ENCODE data around the gene PPIF. TPM values are rescaled to one million over a fixed set of nuclear protein-coding genes. Genes with fewer than 3 reads are reported as not detected.

Gene PPIF
- total RNA-seq, 2 donors from 2014 or later = 102 to 104 TPM

GRCh38 chr10:79396520-79396919 is 49.3 kb downstream of the PPIF start:
- ATAC-seq (replicated peaks in 1 of 2) = no peak
- Mint-ChIP-seq H3K9me3 (no peaks in the 10 kb centered on the region), H3K27ac (no peak overlapping the region), H3K27me3 (ENCODE audit: low read depth) (no peaks in the 10 kb centered on the region), H3K4me1 (ENCODE audit: low read depth) (no peaks in the 10 kb centered on the region), H3K36me3 (ENCODE audit: insufficient read depth in 2 of 2) (no peaks in the 10 kb centered on the region), H3K4me3 (no peak overlapping the region)
- no peak for DNase-seq

- Mint-ChIP-seq H3K9me3 (no peaks in the 10 kb centered on the region), H3K4me3 (no peak overlapping the region), H3K27ac (no peak overlapping the region), H3K36me3 (ENCODE audit: insufficient read depth in 2 of 2) (no peaks in the 10 kb centered on the region), H3K27me3 (ENCODE audit: low read depth) (no peaks in the 10 kb centered on the region), H3K4me1 (ENCODE audit: low read depth) (no peaks in the 10 kb centered on the region)
- ATAC-seq (replicated peaks in 1 of 2) (no peak), DNase-seq (no peak)
Observed at GRCh38 chr10:79397051-79397450, 49.8 kb downstream of the PPIF start.

- no peaks in the 10 kb centered on the region for H3K4me1 Mint-ChIP-seq (ENCODE audit: low read depth)
- H3K36me3 Mint-ChIP-seq (ENCODE audit: insufficient read depth in 2 of 2) = no peaks in the 10 kb centered on the region
- H3K27ac Mint-ChIP-seq = no peak overlapping the region
- H3K9me3 Mint-ChIP-seq = no peaks in the 10 kb centered on the region
- no peak for ATAC-seq (replicated peaks in 1 of 2)
- DNase-seq = no peak
- peaks cover under 1% of the 10 kb centered on the region for H3K27me3 Mint-ChIP-seq (ENCODE audit: low read depth)
- H3K4me3 Mint-ChIP-seq = no peak overlapping the region
Observed at GRCh38 chr10:79397575-79398303, 50.5 kb downstream of the PPIF start.

- H3K4me1 Mint-ChIP-seq (ENCODE audit: low read depth) = no peaks in the 10 kb centered on the region
- no peak overlapping the region for H3K4me3 Mint-ChIP-seq
- H3K27ac Mint-ChIP-seq = no peak overlapping the region
- ATAC-seq (replicated peaks in 1 of 2) (no peak), DNase-seq (no peak)
- H3K36me3 Mint-ChIP-seq (ENCODE audit: insufficient read depth in 2 of 2) = no peaks in the 10 kb centered on the region
- peaks cover 5% of the 10 kb centered on the region for H3K27me3 Mint-ChIP-seq (ENCODE audit: low read depth)
- H3K9me3 Mint-ChIP-seq = no peaks in the 10 kb centered on the region
Observed at GRCh38 chr10:79398642-79399041, 51.4 kb downstream of the PPIF start.

- Mint-ChIP-seq H3K27ac (no peak overlapping the region), H3K4me3 (no peak overlapping the region), H3K9me3 (no peaks in the 10 kb centered on the region), H3K4me1 (ENCODE audit: low read depth) (no peaks in the 10 kb centered on the region), H3K36me3 (ENCODE audit: insufficient read depth in 2 of 2) (no peaks in the 10 kb centered on the region), H3K27me3 (ENCODE audit: low read depth) (peaks cover 5% of the 10 kb centered on the region)
- DNase-seq (no peak), ATAC-seq (replicated peaks in 1 of 2) (no peak)
Observed at GRCh38 chr10:79399223-79399831, 52.1 kb downstream of the PPIF start.

GRCh38 chr10:79400146-79401004 is 53.1 kb downstream of the PPIF start:
- DNase-seq = peak; percentile 66 to 81
- no peaks in the 10 kb centered on the region for H3K4me1 Mint-ChIP-seq (ENCODE audit: low read depth)

GRCh38 chr10:79401015-79401921 is 54.0 kb downstream of the PPIF start:
- no peak for ATAC-seq (replicated peaks in 1 of 2)
- H3K4me1 Mint-ChIP-seq (ENCODE audit: low read depth) = no peaks in the 10 kb centered on the region

More at GRCh38 chr10:79400146-79401004, 53.1 kb downstream of the PPIF start:
- no peaks in the 10 kb centered on the region for H3K9me3 Mint-ChIP-seq
- no peak overlapping the region for H3K4me3 Mint-ChIP-seq
- peaks cover 5% of the 10 kb centered on the region for H3K27me3 Mint-ChIP-seq (ENCODE audit: low read depth)
- no peak overlapping the region for H3K27ac Mint-ChIP-seq
- ATAC-seq (replicated peaks in 1 of 2) = peak; percentile 73
- no peaks in the 10 kb centered on the region for H3K36me3 Mint-ChIP-seq (ENCODE audit: insufficient read depth in 2 of 2)

GRCh38 chr10:79402625-79402946 is 55.3 kb downstream of the PPIF start:
- Mint-ChIP-seq H3K27ac (no peak overlapping the region), H3K9me3 (no peaks in the 10 kb centered on the region), H3K27me3 (ENCODE audit: low read depth) (peaks cover 5% of the 10 kb centered on the region), H3K4me3 (no peak overlapping the region), H3K36me3 (ENCODE audit: insufficient read depth in 2 of 2) (no peaks in the 10 kb centered on the region), H3K4me1 (ENCODE audit: low read depth) (no peaks in the 10 kb centered on the region)
- no peak for ATAC-seq (replicated peaks in 1 of 2)
- no peak for DNase-seq

More at GRCh38 chr10:79401015-79401921, 54.0 kb downstream of the PPIF start:
- H3K27ac Mint-ChIP-seq = no peak overlapping the region
- DNase-seq = no peak
- no peak overlapping the region for H3K4me3 Mint-ChIP-seq
- H3K9me3 Mint-ChIP-seq = no peaks in the 10 kb centered on the region
- peaks cover 5% of the 10 kb centered on the region for H3K27me3 Mint-ChIP-seq (ENCODE audit: low read depth)
- H3K36me3 Mint-ChIP-seq (ENCODE audit: insufficient read depth in 2 of 2) = no peaks in the 10 kb centered on the region

- DNase-seq = no peak
- Mint-ChIP-seq H3K4me1 (ENCODE audit: low read depth) (no peaks in the 10 kb centered on the region), H3K27ac (no peak overlapping the region), H3K9me3 (no peaks in the 10 kb centered on the region), H3K36me3 (ENCODE audit: insufficient read depth in 2 of 2) (no peaks in the 10 kb centered on the region), H3K27me3 (ENCODE audit: low read depth) (peaks cover 5% of the 10 kb centered on the region), H3K4me3 (no peak overlapping the region)
- no peak for ATAC-seq (replicated peaks in 1 of 2)
Observed at GRCh38 chr10:79402951-79403350, 55.7 kb downstream of the PPIF start.

GRCh38 chr10:79403441-79404230 is 56.4 kb downstream of the PPIF start:
- Mint-ChIP-seq H3K27ac (no peak overlapping the region), H3K9me3 (no peaks in the 10 kb centered on the region), H3K36me3 (ENCODE audit: insufficient read depth in 2 of 2) (no peaks in the 10 kb centered on the region), H3K27me3 (ENCODE audit: low read depth) (peaks cover 5% of the 10 kb centered on the region), H3K4me3 (no peak overlapping the region), H3K4me1 (ENCODE audit: low read depth) (no peaks in the 10 kb centered on the region)
- DNase-seq (no peak), ATAC-seq (replicated peaks in 1 of 2) (no peak)

GRCh38 chr10:79404231-79404609 is 57.0 kb downstream of the PPIF start:
- DNase-seq = no peak
- no peaks in the 10 kb centered on the region for H3K9me3 Mint-ChIP-seq
- H3K4me3 Mint-ChIP-seq = no peak overlapping the region
- no peak overlapping the region for H3K27ac Mint-ChIP-seq
- no peak for ATAC-seq (replicated peaks in 1 of 2)
- no peaks in the 10 kb centered on the region for H3K36me3 Mint-ChIP-seq (ENCODE audit: insufficient read depth in 2 of 2)
- H3K4me1 Mint-ChIP-seq (ENCODE audit: low read depth) = no peaks in the 10 kb centered on the region
- H3K27me3 Mint-ChIP-seq (ENCODE audit: low read depth) = peaks cover 5% of the 10 kb centered on the region

- no peak for ATAC-seq (replicated peaks in 1 of 2)
- H3K4me1 Mint-ChIP-seq (ENCODE audit: low read depth) = no peaks in the 10 kb centered on the region
Observed at GRCh38 chr10:79404690-79405131, 57.4 kb downstream of the PPIF start.

More at GRCh38 chr10:79404690-79405131, 57.4 kb downstream of the PPIF start:
- peaks cover 5% of the 10 kb centered on the region for H3K27me3 Mint-ChIP-seq (ENCODE audit: low read depth)
- DNase-seq = no peak
- no peak overlapping the region for H3K27ac Mint-ChIP-seq
- H3K4me3 Mint-ChIP-seq = no peak overlapping the region
- no peaks in the 10 kb centered on the region for H3K36me3 Mint-ChIP-seq (ENCODE audit: insufficient read depth in 2 of 2)
- no peaks in the 10 kb centered on the region for H3K9me3 Mint-ChIP-seq
